Activated CD4-positive, CD25-positive, alpha-beta regulatory T cell treated with anti-CD3 and anti-CD28 coated beads, Interleukin-2, amount 50 U/mL, for 24 hours (primary cell): ENCODE measurements around the gene HMGXB3.
A peak's percentile ranks its signal among the peaks of the same experiment; 100 is the strongest.
"Not testable (repeated sequence)": the region's sequence is repeated elsewhere in the genome, so short reads cannot be mapped to it uniquely, and the experiment has no call there.

Source experiments
- ATAC-seq, 2 donors: fragments of 150-1000 bp; cut with Tn5 transposase; one replicate each; pipeline ENCODE4 v1.10.0; 2021; ENCODE audit warnings: mild to moderate bottlenecking in 1 of 2, moderate library complexity in 1 of 2

The HMGXB3 gene

DNA sequence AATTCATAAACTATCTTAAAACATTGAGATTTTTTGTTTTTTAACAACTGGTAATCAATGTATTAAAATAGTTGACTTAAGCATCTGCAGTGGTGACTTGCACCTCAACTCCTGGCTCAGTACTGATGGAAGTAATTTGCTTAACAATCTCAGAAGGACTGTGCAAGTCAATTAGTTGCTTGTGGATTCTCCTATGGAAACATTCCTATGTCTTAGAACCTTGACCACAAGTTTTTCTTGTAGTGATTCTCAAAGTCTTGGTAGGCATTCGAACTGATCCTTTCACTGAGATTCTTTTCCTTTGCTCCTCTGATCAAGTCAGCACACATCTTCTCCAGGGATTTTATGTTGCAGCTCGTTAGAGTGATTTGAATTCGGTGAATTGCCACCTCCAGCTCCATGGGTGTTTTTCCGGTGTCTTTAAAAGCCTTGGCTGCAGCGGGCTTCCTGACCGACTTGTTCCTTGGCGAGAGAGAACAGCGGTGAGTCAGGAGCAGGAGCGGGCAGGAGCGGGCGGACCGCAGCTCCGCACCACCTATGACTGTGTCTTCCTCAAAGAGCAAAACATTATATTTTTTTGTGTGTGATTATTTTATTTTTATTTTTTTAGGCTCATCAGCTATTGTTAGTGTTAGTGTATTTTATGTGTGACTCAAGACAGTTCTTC, 21.1 kb downstream of the HMGXB3 start:
- ATAC-seq: no peak

DNA sequence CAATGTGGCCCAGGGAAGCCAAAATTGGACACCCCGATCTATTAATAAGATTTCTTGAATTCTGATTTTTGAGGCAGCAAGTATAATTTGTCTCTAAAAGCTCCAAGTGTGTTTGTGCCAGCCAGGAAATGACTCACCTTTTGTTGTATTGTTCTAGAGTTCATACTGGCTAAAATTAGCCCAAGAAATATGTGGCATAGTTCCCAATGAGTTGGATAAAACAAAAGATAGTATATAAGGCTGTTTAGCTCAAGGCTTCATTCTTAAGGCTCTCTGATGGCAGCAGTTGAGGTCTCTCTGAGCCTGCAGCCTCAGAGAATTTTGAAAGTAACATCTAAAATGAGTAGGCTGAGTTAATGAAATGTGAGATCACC, 21.6 kb downstream of the HMGXB3 start:
- no peak for ATAC-seq

DNA sequence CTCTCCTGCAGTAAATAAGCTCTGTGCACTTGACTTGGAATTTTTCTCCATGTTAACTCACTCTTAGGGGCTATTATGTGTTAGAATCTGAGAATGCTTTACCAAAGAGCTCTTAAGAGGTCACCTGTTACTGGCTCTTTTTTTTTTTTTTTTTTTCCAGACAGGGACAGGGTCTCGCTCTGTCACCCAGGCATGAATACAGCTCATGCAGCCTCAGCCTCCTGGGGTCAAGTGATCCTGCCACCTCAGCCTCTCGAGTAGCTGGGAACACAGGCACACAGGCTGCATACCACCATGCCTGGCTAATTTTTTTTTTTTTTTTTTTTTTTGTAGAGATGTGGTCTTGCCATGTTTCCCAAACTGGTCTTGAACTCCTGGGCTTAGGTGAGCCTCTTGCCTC, 22.1 kb downstream of the HMGXB3 start:
- ATAC-seq: no peak

DNA sequence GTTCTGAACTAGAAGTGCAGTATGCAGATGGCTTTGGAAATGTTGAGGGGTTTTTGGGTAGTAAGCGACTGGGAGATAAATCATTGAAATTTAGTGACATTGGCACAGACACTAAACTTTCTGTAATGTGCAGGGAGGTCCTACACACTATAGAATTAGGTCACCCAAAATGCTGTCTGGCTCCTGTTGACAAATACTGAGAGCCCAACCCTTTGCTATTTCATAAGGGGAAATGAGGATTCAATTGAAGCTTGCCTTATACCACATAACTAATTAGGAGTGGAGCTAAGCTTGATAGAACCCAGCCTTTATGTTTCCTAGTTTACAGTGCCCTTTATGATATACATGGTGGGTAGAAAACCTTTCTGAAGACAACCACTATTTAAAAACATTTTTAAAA, 22.6 kb downstream of the HMGXB3 start:
- ATAC-seq: no peak

DNA sequence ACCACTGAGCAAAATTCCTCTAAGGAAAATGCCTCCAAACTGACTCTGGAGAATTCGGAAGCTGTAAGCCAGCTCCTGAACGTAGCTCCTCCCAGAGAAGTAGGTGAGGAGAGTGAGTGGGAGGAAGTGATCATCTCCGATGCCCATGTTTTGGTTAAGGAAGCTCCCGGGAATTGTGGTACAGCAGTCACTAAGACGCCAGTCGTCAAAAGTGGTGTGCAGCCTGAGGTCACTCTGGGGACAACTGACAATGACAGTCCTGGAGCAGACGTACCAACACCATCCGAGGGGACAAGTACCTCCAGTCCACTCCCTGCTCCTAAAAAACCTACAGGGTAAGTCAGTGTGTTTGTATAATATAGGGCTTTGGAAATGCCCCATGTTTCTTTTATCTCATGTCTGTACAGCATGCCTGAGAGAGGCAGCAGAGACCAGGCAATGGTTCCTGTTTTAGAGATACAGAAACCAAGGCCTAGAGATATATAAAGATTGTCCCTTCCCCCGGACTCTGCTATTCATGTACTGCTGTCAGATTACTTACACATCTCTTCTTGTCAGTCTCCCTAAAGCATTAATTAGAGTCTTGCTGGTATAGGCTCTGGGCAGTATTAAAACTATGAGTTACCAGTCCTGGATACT, 23.9 kb downstream of the HMGXB3 start:
- no peak for ATAC-seq

DNA sequence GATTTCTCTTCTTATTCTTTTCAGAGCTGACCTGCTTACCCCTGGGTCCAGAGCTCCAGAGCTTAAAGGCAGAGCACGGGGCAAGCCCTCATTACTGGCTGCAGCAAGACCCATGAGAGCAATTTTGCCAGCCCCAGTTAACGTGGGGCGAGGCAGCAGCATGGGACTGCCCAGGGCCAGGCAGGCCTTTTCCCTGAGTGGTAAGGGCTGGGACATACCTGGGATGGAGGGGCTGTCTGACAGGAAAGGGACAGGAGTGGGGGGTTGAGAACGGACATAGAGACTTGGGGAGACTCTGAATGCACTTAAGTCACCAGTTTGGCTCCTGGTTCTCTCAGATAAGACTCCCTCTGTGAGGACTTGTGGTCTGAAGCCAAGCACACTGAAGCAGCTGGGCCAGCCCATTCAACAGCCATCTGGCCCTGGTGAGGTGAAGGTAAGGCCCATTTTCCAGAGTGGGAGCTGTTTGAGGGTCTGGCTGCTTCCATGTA, 26.2 kb downstream of the HMGXB3 start:
- no peak for ATAC-seq

DNA sequence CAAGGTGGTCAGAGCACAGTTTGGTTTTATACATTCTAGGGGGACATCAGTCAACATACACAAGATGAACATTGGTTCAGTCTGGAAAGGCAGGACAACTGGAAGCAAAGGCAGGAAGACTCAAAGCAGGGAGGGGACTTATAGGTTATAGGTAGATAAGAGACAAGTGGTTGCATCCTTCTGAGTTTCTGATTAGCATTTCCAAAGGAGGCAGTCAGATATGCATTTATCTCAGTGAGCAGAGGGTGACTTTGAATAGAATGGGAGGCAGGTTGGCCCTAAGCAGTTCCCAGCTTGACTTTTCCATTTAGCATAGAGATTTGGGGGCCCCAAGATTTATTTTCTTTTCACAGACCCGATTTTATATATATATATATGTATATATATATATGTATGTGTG, 27.5 kb downstream of the HMGXB3 start:
- ATAC-seq: not testable (repeated sequence)

DNA sequence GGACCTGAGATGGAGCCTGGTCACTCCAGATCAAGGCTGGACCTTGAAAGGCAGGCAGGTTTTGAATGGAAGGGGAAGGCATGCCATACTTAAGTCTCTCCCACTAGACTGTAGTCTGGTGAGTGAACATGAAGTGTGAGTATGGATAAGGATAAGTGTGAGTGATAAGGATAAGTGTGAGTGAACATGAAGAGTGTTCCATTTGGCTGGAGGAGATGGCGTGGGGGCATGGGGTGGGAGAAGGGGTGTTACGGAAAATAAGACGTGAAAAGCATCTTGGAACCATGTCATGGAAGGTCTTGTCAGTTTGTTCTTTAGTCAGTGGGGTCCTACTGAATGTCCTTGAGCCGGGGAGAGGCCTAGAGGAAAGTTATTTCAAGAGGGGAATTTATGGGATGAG, 32.8 kb downstream of the HMGXB3 start:
- ATAC-seq: no peak

DNA sequence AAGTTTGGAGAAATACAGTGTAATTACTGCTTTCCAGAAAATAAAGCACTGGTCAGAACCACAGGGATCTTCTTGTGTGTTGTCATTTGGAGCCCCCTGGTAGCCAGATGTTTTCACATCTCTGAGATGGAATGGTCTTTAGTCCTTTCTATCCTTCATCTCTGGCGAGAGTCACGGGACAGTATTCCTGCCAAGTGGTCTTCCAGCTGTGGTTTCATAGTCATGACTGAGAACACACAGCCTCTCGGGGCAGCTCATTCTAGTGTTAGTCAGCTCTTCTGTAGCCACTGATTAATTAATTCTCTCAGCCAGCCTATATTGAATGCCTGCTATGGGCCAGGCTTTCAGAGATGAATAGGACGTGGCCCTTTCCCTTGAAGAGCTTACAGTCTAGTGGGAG, 34.1 kb downstream of the HMGXB3 start:
- no peak for ATAC-seq

DNA sequence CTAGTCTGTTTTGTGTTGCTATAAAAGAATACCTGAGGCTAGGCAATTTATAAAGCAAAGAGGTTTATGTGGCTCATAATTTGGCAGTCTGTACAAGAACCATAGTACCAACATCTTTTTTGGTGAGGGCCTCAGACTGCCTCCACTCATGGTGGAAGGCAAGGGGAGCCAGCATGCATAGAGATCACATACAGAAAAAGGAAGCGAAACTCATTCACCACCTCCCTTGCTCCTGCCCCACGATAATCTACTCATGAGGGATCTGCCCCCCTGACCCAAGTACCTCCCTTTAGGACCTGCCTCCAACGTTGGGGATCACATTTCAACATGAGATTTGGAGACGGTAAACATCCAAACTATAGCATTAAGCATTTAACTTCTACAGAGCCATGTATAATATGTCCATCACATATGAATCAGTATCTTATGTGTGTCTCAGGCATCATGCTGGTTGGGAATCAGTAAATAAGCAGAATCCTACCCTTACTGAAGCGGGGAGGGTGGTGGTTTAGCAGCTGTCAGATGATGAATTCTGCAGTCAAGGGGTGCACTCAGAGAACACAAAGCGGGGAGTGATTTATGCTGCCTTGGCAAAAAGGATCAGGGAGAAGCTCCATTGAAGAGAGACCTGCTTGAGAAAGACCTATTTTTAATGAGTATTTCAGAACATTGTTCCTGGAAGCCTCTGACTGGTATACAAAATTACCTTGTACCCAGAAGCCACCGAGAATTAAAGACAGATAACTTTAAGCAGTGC, 34.8 kb downstream of the HMGXB3 start:
- no peak for ATAC-seq

DNA sequence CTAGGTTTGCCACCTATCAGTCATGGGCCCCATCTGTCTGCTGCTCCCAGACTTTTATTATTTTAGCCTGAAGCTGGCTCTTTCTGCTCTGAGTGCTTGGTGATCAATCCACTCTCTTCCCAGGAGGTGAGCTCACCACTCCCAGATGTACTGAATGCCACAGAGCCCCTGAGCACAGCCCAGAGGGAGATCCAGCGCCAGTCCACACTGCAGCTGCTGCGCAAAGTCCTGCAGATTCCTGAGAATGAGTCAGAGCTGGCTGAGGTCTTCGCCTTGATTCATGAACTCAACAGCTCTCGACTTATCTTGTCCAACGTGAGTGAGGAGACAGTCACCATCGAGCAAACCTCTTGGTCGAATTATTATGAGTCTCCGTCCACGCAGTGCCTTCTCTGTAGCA, 36.0 kb downstream of the HMGXB3 start:
- ATAC-seq: no peak

DNA sequence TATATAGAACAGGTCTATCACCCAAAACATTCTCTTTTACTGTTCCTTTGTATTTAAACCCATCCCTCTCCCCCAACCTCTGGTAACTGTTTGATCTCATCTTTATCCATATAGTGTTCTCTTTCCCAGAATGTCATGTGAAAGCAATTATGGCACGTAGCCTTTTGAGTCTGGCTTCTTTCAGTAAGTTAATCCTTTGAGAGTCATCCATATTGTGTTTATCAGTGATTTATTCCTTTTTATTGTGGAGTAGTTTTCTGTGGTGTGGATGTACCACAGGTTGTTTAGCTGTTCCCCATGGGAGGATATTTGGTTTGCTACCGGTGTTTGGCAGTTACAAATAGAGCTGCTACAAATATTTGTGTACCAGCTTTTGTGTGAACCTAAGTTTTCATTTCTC, 38.0 kb downstream of the HMGXB3 start:
- ATAC-seq: no peak

DNA sequence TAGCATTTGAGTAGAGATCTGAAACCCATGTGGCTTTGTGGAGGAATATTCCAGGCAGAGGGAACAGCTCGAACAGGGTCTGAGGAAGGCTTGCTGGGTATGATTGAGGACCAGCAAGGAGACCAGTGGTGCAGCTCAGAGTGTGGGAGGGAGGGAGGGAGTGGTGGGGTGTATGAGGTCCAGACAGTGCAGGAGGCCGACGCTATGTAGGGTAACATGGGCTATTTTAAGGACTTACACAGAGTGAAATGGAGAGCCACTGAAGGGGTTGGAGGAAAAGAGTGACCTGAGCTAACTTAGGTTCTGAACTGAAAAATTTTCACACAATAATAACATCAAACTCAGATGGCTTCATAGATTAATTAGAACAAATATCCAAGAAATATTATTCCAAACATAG, 41.9 kb downstream of the HMGXB3 start:
- no peak for ATAC-seq

DNA sequence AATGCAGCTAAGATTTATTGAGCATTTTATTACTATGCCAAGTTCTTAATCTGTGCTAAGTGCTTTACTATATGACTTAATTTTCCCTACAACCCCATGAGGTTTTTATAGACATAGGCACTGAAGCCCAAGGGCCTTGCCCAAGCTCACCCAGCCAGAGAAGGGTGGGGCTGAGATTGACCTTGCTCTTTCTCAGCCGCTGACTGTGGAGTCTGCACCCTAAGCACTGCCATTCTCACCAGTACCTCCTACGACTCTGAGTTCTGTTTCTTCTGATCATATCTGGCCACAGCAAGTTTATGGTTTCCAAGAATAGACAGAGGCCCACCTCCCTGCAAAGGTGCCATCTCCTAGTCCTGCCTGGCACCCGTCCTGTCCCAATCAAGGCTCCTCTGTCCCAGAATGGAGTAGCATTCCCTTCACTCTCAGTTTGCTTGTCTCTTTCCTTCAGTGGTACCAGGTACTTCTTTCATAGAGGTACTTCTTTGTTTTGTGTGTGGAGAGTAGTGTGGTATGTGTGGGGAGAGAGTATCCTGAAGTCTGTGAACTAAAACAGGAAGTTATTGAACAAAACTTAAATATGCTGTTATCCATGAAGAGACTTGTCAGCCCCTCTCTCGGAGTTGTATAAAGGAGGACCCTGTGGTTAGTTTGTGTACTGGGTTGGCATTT, 43.3 kb downstream of the HMGXB3 start:
- no peak for ATAC-seq

DNA sequence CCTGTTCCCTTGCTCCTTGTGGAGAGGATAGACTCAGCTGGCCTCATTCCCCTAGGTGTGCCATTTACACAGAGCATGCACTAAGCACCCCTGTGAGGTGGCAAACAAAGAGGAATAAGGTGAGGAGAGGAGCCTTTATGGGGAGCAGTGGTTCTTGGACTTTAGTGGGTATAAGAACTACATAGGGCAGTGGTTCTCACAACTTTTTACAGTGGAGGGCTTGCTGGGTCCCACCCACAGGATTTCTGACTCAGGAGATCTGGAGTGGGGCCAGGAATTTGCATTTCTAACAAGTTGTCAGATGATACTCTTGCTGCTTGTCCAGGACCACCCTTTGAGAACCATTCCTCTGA, 43.8 kb downstream of the HMGXB3 start:
- ATAC-seq: no peak

DNA sequence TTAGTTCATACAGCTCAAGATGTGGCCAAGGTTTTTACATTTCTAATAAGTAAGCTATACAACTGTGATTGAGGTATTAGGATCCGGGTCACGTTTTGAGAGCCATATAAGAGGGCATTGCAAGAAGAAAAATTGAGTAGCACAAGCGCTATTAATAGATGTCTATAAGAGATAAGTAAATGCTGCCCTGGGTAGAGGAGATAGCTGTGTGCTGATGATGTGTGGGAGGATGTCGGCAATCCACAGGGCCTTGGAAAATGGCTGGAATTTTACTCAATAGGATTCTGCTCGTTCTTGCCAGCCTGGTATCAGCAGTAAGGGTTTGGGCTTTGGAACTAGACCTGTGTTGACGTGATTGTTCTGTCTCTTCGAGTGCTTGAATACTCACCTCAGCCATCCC, 44.2 kb downstream of the HMGXB3 start:
- ATAC-seq: no peak

DNA sequence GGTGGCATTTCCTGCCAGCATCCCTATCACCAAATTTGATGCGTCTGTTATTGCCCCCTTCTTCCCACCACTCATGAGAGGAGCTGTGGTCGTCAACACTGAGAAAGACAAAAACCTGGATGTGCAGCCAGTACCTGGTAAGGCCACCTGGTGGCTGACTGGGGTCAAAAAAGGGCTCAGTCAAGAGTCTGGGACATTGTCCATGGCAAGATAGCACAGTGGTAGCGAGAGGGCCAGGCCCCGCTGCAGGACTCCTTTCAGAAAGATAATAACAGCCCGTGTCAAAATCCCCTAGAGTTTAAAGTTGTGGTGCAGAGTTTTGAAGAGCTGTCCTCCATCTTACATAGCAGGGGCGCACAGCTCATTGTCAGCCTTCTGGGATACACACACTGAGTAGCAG, 45.0 kb downstream of the HMGXB3 start:
- ATAC-seq: no peak

DNA sequence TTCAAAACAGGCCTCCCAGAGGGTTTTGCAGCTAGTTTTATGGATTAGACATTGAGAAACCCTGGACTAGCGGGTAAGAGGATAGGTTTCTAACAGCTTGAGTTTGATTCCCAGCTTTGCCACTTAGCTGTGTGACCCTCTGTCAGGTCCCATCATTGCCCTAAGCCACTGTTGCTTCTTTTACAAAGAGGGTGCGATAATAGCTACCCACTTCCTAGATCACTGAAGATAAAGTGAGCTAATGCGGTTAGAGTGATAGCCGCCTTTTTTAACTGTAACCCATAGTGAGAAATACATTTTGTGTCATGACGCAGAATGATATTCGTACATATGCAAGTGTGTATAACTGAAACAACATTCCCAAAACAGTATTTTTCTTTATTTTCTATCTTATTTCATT, 45.5 kb downstream of the HMGXB3 start:
- no peak for ATAC-seq

DNA sequence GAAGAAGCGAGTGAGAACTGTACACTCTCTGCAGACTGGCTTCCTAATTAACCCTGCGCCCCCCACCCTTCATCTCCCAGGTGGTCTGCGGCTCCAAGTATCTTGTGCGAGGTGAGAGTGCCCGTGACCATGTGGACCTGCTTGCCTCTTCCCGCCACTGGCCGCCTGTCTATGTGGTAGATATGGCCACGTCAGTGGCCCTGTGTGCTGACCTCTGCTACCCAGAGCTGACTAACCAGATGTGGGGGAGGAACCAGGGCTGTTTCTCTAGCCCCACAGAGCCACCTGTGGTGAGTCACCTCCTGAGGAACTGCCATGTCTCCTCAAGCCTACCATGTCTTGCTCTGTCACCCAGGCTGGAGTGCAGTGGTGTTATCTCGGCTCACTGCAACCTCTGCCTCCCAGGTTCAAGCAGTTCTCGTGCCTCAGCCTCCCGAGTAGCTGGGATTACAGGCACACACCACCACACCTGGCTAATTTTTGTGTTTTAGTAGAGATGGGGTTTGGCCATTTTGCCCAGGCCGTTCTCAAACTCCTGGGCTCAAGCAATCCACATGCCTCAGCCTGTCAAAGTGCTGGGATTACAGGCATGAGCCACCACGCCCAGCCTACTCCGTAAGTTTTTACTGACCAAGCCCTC, 49.8 kb downstream of the HMGXB3 start:
- peak in 1 of 2 donors; percentile 40 for ATAC-seq

DNA sequence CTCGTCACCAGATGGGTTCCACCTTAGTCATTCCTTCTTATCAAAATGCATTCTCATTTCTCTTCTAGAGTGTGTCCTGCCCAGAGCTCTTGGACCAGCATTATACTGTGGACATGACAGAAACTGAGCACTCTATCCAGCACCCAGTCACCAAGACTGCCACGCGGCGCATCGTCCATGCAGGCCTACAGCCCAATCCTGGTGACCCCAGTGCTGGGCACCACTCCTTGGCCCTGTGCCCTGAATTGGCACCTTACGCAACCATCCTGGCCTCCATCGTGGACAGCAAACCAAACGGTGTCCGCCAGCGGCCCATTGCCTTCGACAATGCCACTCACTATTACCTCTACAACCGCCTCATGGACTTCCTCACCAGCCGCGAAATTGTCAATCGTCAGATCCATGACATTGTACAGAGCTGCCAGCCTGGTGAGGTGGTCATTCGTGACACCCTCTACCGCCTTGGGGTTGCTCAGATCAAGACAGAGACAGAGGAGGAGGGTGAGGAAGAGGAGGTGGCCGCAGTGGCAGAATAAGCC, 51.2 kb downstream of the HMGXB3 start:
- no peak for ATAC-seq

DNA sequence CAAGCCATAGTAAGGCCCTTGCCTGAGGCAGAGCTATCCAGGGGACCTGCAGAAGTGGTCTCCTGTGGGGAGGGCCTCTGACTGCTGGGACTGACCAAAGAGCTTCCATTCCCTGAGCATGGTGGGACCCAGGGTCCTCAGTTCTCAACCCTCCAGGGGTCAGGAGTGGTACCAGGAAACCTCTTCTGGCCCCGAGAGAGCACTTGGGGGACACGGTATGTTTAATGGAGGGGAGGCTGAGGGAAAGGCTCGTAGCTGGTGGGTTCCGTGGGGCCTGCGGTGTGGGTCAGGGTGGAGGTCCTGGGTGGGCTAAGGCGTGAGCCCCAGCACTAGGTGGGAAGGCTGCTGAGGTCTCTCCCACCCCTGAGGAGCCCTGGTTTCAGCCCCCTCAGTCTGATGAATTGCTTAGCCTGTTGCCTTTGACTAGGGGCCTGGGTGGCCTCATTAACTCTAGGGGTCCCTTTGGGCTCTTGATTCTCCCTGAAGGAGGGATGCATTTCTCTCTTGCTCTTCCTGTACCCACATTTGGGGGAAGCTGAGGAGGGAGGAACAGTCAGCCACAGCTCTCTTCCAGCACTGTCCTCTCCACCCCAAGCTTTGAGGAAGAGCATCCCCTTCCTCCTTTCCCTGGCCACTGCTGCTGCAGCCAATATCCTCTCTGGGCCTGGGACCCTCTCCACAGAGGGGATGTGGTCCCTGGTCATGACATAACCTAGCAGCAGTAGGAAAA, 51.9 kb downstream of the HMGXB3 start:
- ATAC-seq: no peak
